Mucosa of descending colon (tissue), 3 donors: ENCODE results near the gene CCBE1. TPM values are rescaled to one million over a fixed set of nuclear protein-coding genes. Genes with fewer than 3 reads are reported as not detected.

Experiments
- ATAC-seq: fragments of 200-7000 bp; cut with Tn5 transposase; one replicate; pipeline ENCODE4 v1.9.1; 2020; ENCODE audit warnings: mild to moderate bottlenecking, moderate library complexity
- DNase-seq, 3 donors: peaks; one replicate each; pipeline ENCODE4 v3.0.0-alpha.2; 2020
- H3K36me3 ChIP-seq: fragments of 200-600 bp; one replicate; pipeline ENCODE4 v1.8.0; 2021; ENCODE audit warnings: low read depth, mild to moderate bottlenecking
- H3K4me1 ChIP-seq: fragments of 200-600 bp; one replicate; pipeline ENCODE4 v1.8.0; 2021; ENCODE audit warnings: low read depth, mild to moderate bottlenecking
- H3K4me3 ChIP-seq: fragments of 200-600 bp; one replicate; pipeline ENCODE4 v1.8.0; 2021; ENCODE audit warnings: mild to moderate bottlenecking
- H3K9me3 ChIP-seq: fragments of 200-600 bp; one replicate; pipeline ENCODE4 v1.8.0; 2021; ENCODE audit warnings: mild to moderate bottlenecking
- CTCF ChIP-seq: fragments of 200-600 bp; IDR thresholded peaks from one replicate; pipeline ENCODE4 v1.8.0; 2022; ENCODE audit warnings: antibody characterized with exemption, mild to moderate bottlenecking
- intact Hi-C, 2 donors: fragments of 100-400 bp; cut with DNase I in 1 of 2; cut with micrococcal nuclease in 1 of 2; formaldehyde crosslinking; loops; one replicate each; pipeline versions ENCODE4 v1.11.0 to v1.11.1; 2022; cut with DNase I, micrococcal nuclease
- total RNA-seq, 3 donors: library from RNA; stranded (reverse); fragmentation: NEBNext Ultra II Directional in 2 of 3; extraction: Animal tissue kit (Norgen Biotek cat#: 25700) in 2 of 3; gene quantifications; one replicate each; pipeline versions ENCODE4 v1.2.1 to v1.2.4, GENCODE V29; 2021 to 2023
- donor health status: DM: no; HTN: no; CAD: no; lungs with moderate emphysema.
- donor health status: DM: no; HTN: no; CAD: no.
- donor health status: DM: no; HTN: yes; CAD: no.

CCBE1 gene
- total RNA-seq, 3 donors from 2014 or later = 1.6 to 54.7 (median 2.2) TPM

GRCh38 chr18:59721211-59721610 is 24.0 kb upstream of the CCBE1 start:
- DNase-seq (no peak), ATAC-seq (no peak)
- H3K36me3 ChIP-seq = no peaks in the 10 kb centered on the region
- TF ChIP-seq CTCF = no peak
- H3K9me3 ChIP-seq = no peaks in the 10 kb centered on the region
- intact Hi-C loops = no loop called here
- no peak overlapping the region for H3K4me3 ChIP-seq
- no peaks in the 10 kb centered on the region for H3K4me1 ChIP-seq

DNA sequence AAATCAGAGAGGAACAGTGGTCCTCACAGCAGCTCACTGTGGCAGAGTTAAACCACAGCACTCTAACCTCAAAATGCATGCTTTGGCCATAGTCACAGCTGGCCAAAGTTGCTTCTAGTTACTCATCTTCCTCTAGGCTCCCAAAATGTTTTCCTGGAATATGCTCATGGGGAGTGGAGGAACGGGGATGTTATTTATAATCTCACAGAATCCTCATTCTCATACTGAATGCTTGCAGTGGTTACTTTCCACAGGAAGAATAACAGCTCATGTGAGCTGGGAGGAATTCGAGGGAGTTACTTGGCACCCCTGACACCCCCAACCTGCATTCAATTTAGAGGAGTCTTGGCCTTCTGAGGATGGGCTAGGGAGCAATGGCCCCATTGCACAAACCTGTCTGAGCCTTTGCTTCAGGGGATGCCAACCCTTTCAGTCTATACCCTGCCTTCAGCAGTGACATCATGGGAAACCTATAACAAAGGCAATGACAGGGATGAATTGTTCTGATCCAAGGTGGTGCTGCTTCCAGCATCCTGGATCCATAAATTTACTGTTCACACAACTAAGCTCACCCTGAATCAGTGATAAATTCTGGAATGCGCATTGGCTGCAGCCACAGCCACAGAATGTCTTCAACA is 22.4 kb upstream of the CCBE1 start:
- ATAC-seq = no peak
- TF ChIP-seq CTCF = no peak
- intact Hi-C loops = no loop called here
- no peaks in the 10 kb centered on the region for H3K4me1 ChIP-seq
- no peak overlapping the region for H3K4me3 ChIP-seq
- H3K36me3 ChIP-seq = no peaks in the 10 kb centered on the region
- no peak for DNase-seq
- no peaks in the 10 kb centered on the region for H3K9me3 ChIP-seq

DNA sequence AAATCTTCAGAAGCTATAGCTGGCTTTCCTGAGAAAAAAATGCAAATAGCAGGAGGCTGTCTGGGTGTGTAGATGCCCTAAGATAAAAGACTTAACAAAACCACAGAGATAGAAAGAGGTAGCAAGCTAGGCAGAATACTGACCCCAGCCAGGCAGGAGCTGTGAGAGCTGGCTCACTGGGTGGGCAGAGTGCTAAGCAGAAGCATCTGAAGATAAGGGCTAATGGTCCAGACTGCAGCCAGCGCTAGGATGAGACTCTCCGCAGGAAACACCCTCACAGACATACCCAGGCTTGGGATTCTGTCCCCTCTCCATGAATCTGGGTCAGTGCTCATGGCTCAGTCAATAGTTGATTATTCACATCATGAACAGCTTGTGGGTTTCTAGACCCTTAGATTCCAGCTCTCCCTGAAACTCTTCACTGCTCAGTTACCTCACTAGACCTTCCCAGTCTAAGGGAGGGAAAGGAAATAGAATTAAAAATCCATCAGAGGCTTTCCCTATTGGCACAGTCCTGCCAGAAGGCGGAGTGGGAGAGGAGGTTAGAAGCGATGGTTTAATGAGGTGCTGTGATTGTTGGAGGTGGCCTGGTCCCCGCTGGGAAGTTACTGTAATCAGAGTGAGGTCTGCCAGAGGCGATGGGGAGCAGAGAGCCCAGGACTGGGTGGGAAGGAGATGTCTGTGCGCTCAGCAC is 21.4 kb upstream of the CCBE1 start:
- Histone ChIP-seq H3K4me3 (no peak overlapping the region), H3K36me3 (no peaks in the 10 kb centered on the region), H3K4me1 (no peaks in the 10 kb centered on the region), H3K9me3 (no peaks in the 10 kb centered on the region)
- intact Hi-C loops = no loop called here
- TF ChIP-seq CTCF = no peak
- DNase-seq (no peak), ATAC-seq (no peak)

DNA sequence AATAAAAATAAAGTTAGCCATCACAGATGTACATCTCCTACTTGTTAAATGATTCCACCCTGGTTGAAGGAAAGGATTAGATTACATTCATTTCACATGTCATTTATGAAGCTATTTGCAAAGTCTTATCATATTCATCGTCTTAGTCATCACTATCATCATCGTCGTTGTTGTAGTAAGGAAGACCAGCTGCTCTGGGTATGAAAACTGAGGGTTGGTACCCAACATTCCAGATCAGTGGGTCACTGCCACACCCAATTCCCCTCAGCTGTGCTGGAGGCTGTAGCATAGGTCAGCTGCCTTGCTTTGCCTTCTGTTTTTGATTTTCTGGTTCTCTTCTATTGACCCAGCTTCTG is 20.9 kb upstream of the CCBE1 start:
- Histone ChIP-seq H3K4me3 (no peak overlapping the region), H3K36me3 (no peaks in the 10 kb centered on the region), H3K9me3 (no peaks in the 10 kb centered on the region), H3K4me1 (no peaks in the 10 kb centered on the region)
- intact Hi-C loops = no loop called here
- DNase-seq (no peak), ATAC-seq (no peak)
- TF ChIP-seq CTCF = no peak

GRCh38 chr18:59717291-59717690 is 20.1 kb upstream of the CCBE1 start:
- Histone ChIP-seq H3K4me1 (no peaks in the 10 kb centered on the region), H3K36me3 (no peaks in the 10 kb centered on the region), H3K9me3 (no peaks in the 10 kb centered on the region), H3K4me3 (no peak overlapping the region)
- intact Hi-C loops = no loop called here
- ATAC-seq (no peak), DNase-seq (no peak)
- TF ChIP-seq CTCF = no peak
